RWPE1 (cell line): ENCODE data around the gene ZNF516.

ENCODE experiments used
- CTCF ChIA-PET: fragments of 350-600 bp; sonication (Branson Sonifier 250); formaldehyde crosslinking; extraction: SDS; loops from one replicate; lab custom pipeline; 2021; lab: Yijun Ruan, JAX
- POLR2A ChIA-PET: fragments of 400-600 bp; formaldehyde crosslinking; extraction: SDS; loops from one replicate; lab custom pipeline; 2020; ENCODE audit warnings: antibody characterized with exemption; ENCODE audit not compliant: low non-redundant PET; lab: Yijun Ruan, JAX
- DNase-seq: peaks from one replicate; pipeline ENCODE4 v3.0.0; 2012; ENCODE audit warnings: low spot score
- H3K27ac ChIP-seq: fragments of 450-650 bp; 2 replicates; pipeline ENCODE4 v1.5.1; 2017
- TF ChIP-seq, protein P1 (sequence below): fragments of 450-650 bp; conservative IDR thresholded peaks from 2 replicates; pipeline ENCODE4 v1.5.1; 2017; ENCODE audit warnings: low read depth, mild to moderate bottlenecking

ZNF516 gene

GRCh38 chr18:76445741-76446232 lies 49.3 kb downstream of the ZNF516 start:
- CTCF ChIA-PET, result no interaction called here
- no peak for DNase-seq
- TF ChIP-seq, protein P1, sequence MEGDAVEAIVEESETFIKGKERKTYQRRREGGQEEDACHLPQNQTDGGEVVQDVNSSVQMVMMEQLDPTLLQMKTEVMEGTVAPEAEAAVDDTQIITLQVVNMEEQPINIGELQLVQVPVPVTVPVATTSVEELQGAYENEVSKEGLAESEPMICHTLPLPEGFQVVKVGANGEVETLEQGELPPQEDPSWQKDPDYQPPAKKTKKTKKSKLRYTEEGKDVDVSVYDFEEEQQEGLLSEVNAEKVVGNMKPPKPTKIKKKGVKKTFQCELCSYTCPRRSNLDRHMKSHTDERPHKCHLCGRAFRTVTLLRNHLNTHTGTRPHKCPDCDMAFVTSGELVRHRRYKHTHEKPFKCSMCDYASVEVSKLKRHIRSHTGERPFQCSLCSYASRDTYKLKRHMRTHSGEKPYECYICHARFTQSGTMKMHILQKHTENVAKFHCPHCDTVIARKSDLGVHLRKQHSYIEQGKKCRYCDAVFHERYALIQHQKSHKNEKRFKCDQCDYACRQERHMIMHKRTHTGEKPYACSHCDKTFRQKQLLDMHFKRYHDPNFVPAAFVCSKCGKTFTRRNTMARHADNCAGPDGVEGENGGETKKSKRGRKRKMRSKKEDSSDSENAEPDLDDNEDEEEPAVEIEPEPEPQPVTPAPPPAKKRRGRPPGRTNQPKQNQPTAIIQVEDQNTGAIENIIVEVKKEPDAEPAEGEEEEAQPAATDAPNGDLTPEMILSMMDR, result no peak
- POLR2A ChIA-PET, result no interaction called here
- peak overlapping the region; percentile 67 for H3K27ac ChIP-seq

GRCh38 chr18:76445275-76445674 lies 49.8 kb downstream of the ZNF516 start:
- ChIA-PET CTCF (no interaction called here), POLR2A (no interaction called here)
- TF ChIP-seq, protein P1, result no peak
- DNase-seq, result peak; percentile 72
- peak overlapping the region; percentile 67 for H3K27ac ChIP-seq

- DNase-seq, result no peak
- CTCF ChIA-PET, result no interaction called here
Measured at GRCh38 chr18:76444446-76445105, 50.5 kb downstream of the ZNF516 start.

DNA sequence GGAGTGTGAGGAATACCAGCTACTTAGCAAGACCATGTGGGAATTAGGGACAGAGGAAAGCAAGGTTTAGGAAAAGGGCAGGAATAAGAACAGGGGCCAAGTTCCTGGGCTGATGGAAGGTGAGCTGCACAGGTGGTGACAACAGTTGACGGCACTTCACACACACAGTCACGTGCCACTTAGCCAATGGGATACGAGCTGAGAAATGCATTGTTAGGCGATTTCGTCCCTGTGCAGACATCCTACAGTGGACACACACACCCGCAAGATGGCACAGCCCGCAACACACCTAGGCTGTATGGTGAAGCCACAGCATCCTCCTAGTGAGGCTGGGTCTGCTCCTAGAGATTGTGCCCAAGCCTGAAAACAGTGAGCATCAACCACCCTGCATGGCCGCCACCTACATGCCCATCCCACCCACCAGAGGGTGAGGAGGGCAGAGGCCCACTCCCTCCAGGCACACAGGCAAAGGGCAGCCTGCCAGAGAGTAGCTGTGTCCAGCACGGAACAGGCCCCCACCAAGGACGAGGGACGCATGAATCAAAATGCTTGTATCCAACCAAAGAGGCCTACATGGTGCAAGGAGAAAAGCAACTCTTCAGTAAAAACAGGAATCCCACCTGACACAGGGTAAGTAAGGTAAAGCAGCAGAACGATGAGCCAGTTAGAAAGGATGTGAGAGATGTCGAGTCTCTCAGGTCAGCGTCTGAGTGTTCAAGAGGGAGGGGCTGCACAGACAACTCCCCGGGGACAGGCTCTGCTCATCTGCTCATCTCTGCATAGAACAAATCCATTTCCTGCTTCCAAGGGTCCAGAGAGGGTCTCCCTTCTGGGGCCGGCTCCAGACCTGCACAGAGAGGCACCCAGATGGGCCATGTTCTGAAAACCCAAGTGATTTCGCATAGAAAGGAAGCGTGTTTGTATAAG lies 51.3 kb downstream of the ZNF516 start:
- TF ChIP-seq, protein P1, result no peak
- POLR2A ChIA-PET, result no interaction called here
- CTCF ChIA-PET, result no interaction called here

More at GRCh38 chr18:76444446-76445105, 50.5 kb downstream of the ZNF516 start:
- H3K27ac ChIP-seq, result peak overlapping the region; percentile 5; the same call in 1 of the 2 replicates
- POLR2A ChIA-PET, result no interaction called here
- TF ChIP-seq, protein P1, result no peak

GRCh38 chr18:76442413-76443171 lies 52.5 kb downstream of the ZNF516 start:
- TF ChIP-seq, protein P1, result no peak
- H3K27ac ChIP-seq, result no peak overlapping the region
- POLR2A ChIA-PET, result no interaction called here
- CTCF ChIA-PET, result no interaction called here
- no peak for DNase-seq

More for the DNA sequence above, 51.3 kb downstream of the ZNF516 start:
- DNase-seq, result no peak
- H3K27ac ChIP-seq, result peak overlapping the region; percentile 5; the same call in 1 of the 2 replicates
